ENCODE data around the gene P2RX7. TPM values are rescaled to one million over a fixed set of nuclear protein-coding genes. Genes with fewer than 3 reads are reported as not detected.

Gene P2RX7
- total and polyA plus RNA-seq, 9 of the 15 experiments (the other 6 are each of a cell fraction or from before 2014, with no cell fraction given), result 0.04 to 0.65 (median 0.30) TPM

DNA sequence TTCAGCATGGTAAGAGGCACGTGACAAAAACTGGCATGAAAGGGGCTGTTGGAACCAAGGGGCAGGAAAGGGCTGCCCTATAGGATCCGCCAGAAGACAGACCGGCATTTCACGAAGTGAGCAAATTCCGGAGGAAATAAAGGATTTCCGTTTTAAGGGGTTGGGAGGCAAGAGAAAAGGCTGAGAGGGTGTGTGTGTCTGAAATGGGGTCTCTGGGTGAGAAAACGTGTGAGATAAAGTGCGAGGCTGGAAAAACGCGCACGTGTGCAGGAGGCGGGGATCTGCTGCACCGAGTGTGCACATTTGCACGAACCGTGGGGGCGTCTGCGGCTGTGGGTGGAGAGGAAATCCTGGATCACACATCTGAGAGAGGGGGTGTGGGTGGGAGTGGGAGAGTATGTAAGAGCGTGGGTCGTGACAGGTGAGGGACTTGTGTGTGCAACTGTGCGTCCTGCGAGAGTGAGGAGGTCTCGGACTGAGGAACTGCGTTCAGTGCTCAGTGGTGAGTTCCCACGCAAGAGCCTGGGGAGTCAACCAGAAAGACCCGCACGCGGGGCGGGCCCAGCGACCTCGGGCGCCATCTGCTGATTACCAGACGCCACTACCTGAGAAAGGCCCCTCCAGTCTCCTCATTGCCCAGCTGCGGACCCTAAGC is 37.0 kb upstream of the P2RX7 start (continued):
- no peak for TF ChIP-seq SRSF3 (IDR thresholded peaks at IDR 0.05; ENCODE audit: insufficient read depth, low read length)
- TF ChIP-seq, protein P1, sequence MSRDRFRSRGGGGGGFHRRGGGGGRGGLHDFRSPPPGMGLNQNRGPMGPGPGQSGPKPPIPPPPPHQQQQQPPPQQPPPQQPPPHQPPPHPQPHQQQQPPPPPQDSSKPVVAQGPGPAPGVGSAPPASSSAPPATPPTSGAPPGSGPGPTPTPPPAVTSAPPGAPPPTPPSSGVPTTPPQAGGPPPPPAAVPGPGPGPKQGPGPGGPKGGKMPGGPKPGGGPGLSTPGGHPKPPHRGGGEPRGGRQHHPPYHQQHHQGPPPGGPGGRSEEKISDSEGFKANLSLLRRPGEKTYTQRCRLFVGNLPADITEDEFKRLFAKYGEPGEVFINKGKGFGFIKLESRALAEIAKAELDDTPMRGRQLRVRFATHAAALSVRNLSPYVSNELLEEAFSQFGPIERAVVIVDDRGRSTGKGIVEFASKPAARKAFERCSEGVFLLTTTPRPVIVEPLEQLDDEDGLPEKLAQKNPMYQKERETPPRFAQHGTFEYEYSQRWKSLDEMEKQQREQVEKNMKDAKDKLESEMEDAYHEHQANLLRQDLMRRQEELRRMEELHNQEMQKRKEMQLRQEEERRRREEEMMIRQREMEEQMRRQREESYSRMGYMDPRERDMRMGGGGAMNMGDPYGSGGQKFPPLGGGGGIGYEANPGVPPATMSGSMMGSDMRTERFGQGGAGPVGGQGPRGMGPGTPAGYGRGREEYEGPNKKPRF (IDR thresholded peaks at IDR 0.05; ENCODE audit: low read depth, low read length), result no peak
- TF ChIP-seq, protein P2, sequence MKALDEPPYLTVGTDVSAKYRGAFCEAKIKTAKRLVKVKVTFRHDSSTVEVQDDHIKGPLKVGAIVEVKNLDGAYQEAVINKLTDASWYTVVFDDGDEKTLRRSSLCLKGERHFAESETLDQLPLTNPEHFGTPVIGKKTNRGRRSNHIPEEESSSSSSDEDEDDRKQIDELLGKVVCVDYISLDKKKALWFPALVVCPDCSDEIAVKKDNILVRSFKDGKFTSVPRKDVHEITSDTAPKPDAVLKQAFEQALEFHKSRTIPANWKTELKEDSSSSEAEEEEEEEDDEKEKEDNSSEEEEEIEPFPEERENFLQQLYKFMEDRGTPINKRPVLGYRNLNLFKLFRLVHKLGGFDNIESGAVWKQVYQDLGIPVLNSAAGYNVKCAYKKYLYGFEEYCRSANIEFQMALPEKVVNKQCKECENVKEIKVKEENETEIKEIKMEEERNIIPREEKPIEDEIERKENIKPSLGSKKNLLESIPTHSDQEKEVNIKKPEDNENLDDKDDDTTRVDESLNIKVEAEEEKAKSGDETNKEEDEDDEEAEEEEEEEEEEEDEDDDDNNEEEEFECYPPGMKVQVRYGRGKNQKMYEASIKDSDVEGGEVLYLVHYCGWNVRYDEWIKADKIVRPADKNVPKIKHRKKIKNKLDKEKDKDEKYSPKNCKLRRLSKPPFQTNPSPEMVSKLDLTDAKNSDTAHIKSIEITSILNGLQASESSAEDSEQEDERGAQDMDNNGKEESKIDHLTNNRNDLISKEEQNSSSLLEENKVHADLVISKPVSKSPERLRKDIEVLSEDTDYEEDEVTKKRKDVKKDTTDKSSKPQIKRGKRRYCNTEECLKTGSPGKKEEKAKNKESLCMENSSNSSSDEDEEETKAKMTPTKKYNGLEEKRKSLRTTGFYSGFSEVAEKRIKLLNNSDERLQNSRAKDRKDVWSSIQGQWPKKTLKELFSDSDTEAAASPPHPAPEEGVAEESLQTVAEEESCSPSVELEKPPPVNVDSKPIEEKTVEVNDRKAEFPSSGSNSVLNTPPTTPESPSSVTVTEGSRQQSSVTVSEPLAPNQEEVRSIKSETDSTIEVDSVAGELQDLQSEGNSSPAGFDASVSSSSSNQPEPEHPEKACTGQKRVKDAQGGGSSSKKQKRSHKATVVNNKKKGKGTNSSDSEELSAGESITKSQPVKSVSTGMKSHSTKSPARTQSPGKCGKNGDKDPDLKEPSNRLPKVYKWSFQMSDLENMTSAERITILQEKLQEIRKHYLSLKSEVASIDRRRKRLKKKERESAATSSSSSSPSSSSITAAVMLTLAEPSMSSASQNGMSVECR (CRISPR knock-in tag; IDR thresholded peaks at IDR 0.05), result 0 out of 2 replicates have a peak, but pooled peaks have one; percentile 45
- TF ChIP-seq MYC (IDR thresholded peaks at IDR 0.05; ENCODE audit: low read depth, low read length), result peak; percentile 50; the same call in 1 of the 2 replicates
- TF ChIP-seq MYC (CRISPR knock-in tag; IDR thresholded peaks at IDR 0.05; ENCODE audit: borderline replicate concordance, low read depth), result no peak
- TF ChIP-seq CXXC5 (CRISPR knock-in tag; IDR thresholded peaks at IDR 0.05), result peak; percentile 27
- TF ChIP-seq ZNF408 (CRISPR knock-in tag; IDR thresholded peaks at IDR 0.05; ENCODE audit: low read depth), result no peak
- 0 out of 2 replicates have a peak, but pooled peaks have one; percentile 19 for TF ChIP-seq TOE1 (IDR thresholded peaks at IDR 0.05; ENCODE audit: borderline replicate concordance)
- no peak for TF ChIP-seq TOE1 (CRISPR knock-in tag; IDR thresholded peaks at IDR 0.05; ENCODE audit: borderline replicate concordance, low read depth)
- TF ChIP-seq SMARCE1 (IDR thresholded peaks at IDR 0.05), result no peak
- no peak for TF ChIP-seq SIN3A (IDR thresholded peaks at IDR 0.05; ENCODE audit: borderline replicate concordance in 2 of 2, control insufficient read depth in 1 of 2, low read depth in 2 of 2, low read length in 2 of 2)
